NCI-H2196 (cell line): ENCODE data around the gene CFAP46.
"Not testable (repeated sequence)": the region's sequence is repeated elsewhere in the genome, so short reads cannot be mapped to it uniquely, and the experiment has no call there.

Source experiments
- DNase-seq: peaks from one replicate; lab custom pipeline; 2025; ENCODE audit not compliant: unreplicated experiment; lab: John Stamatoyannopoulos, UW

Gene CFAP46

DNA sequence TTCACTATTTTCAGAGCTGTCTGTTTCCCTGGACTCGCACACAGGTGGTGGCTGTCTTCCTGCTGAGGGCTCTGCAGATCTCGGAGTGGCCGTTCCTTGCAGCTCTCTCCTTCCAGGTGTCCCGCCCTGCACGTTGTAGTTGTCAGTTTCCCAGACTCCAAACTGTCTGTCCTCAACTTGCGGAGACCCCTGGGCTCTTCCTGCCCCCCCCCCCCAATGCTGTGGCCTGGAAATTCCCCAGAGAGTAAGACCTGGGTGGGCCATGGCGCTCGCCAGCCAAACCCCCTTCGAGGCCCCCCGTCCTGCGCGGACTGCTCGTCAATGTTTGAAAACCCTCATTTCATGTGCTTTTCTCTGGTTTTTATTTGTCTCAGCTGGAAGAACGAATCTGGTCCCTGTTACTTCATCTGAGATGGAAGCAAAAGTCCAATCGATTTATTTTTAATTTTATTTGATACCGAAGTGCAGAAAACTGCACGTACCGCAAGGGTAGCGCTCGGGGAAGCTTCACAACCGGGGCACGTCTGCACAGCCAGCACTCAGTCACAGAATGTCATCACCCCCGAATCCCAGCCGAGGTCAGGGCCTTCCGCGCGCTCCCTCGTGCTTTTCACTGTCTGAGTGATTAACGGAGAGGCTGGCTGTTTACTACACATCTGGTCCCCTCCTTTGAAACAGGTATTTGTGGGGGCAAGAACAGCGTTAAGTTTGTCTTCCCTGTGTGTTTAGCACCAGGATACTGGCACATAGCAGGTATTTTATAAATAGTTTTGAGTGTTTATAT is 110.0 kb downstream of the CFAP46 start:
- no peak for DNase-seq

DNA sequence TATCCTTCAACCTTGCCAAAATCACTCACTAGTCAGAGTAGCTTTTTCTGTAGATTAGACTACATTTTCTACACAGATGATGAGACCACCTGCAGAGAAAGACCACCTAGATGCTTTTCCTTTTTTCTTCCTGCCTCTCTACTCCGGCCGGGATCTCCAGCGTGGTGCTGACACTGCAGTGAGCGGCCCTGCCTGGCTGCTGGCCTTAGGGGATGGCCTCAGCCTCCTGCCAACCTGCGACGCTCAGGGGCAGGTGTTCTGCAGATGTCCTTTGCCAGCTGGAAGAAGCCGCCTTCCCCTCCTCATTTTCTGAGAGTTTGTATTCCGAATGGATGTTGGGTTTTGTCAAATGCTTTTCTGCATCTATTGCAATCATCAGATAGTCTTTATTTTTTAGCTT is 113.0 kb downstream of the CFAP46 start:
- DNase-seq: no peak

DNA sequence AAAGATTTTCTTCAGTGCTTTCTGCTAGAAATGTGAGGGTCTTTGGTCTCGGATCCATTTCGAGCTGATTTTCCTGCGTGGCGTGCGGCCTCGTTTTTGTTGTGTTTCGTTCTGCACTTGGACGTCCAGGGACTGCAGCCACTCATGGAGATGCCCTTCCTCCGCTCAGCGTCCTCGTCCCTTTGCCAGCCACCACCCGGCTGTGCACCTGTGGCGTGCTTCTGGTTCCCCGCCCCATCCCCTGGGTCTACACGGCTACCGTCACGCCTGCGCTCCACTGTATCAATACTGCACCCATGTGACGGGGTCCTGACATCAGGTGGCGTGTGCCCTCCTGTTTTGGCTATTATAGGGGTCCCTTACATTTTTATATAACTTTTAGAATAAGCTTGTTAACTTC is 113.7 kb downstream of the CFAP46 start:
- no peak for DNase-seq

DNA sequence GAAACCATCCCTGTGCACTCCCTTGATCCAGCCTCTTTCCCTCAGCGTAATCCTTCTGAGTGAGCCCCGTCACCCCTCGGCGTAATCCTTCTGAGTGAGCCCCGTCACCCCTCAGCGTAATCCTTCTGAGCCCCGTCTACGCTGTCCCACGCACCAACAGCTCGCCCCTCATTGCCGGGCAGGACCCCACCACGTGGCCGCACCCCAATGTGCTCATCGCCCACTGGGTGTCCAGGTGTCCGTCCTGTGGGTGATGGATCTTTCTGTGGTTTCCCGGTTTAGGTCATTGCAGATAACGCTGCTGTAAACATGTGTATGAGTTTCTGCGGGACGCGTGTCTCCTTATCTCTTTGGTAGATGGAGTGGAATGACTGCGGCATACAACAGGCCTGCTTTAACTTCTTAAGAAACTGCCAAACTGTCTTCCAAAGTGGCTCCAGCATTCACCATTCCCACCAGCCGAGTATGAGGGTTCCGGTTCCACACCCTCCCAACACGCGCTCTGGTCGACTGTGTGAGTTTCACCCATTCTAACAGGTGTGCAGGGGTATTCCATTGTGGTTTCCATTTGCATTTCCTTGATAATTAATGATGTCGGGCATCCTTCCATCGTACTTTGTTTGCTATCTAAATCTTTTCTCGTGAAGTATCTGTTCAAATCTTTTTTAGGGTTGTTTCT is 114.4 kb downstream of the CFAP46 start:
- no peak for DNase-seq

DNA sequence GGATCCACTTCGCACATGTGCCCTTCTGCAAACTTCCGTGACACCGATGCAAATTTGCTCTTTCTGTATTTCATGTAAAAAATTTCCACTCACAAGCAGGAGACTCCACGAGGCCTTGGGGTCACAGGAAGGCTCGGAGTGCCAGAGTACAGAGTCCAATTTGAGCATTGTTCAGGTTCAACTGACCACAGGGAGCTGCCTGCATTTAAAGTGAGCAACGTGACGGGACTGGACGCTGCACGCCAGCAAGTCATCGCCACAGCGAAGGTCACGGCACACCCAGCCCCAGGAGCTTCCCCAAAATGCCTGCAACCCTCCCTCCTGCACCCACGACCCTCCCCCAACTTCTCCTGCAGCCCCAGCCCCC is 115.0 kb downstream of the CFAP46 start:
- DNase-seq: no peak

DNA sequence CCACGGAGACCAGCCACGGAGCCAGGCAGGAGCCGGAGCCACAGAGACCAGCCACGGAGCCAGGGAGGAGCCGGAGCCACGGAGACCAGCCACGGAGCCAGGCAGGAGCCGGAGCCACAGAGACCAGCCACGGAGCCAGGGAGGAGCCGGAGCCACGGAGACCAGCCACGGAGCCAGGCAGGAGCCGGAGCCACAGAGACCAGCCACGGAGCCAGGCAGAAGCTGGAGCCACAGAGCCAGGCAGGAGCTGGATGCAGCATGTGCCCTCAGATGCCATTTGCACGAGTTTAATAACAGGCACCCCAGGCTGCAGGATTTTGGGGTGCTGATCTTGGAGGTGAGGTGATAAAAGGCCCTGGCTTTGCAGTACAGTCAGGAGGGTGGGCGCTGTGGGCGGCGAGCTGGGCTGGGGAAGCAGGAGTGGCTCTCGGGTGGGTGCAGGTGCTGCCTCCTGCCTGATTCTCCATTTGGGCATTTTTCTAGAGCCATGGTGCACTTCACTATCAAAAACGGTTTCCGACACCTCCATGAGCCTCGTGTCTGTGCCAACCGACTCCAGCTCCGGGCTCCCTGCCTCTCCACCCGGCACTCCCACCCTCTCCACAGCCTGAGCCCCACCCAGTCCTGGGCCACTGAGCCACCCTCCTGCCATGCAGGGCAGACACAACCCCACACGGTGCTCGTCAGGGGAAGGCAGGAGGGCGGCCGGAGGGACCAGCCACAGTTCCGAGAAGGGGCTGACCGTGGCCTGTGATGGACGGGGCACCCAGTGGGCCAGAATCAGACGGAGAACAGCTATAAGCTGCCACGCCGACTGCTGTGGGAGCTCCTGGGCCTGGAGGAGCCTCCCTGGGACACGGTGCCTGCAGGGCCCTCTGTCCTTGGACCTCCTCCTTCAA is 115.6 kb downstream of the CFAP46 start:
- DNase-seq: no peak

DNA sequence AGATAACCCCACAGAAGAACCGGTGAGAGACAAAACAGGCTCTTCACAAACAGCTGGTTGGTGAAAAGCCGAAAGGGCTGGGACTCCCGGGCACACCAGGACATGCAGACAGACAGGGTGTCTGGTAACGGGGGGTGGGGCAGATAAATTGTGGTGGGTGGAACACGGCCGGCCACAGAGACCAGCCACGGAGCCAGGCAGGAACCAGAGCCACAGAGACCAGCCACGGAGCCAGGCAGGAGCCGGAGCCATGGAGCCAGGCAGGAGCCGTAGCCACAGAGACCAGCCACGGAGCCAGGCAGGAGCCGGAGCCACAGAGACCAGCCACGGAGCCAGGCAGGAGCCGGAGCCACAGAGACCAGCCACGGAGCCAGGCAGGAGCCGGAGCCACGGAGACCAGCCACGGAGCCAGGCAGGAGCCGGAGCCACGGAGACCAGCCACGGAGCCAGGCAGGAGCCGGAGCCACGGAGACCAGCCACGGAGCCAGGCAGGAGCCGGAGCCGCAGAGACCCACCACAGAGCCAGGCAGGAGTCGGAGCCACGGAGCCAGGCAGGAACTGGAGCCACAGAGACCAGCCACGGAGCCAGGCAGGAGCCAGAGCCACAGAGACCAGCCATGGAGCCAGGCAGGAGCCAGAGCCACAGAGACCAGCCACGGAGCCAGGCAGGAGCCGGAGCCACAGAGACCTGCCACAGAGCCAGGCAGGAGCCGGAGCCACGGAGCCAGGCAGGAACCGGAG is 116.4 kb downstream of the CFAP46 start:
- not testable (repeated sequence) for DNase-seq

DNA sequence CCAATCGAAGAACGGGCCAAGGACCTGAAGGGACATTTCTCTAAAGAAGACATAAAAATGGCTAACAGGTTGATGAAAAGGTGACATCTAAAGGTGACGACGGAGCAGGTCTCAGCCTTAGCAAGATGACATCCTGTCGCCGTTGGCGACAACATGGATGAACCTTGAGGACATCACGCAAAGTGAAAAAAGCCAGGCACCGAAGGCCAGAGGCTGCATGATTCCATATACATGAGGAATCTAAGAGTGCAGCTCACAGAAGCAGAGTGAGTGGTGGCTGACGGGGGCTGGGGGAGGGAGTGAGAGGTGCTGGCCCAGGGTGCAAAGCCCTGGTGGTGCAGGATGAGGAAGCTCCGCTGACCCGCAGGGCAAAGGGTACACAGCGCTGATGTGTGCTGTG is 122.3 kb downstream of the CFAP46 start:
- DNase-seq: no peak

DNA sequence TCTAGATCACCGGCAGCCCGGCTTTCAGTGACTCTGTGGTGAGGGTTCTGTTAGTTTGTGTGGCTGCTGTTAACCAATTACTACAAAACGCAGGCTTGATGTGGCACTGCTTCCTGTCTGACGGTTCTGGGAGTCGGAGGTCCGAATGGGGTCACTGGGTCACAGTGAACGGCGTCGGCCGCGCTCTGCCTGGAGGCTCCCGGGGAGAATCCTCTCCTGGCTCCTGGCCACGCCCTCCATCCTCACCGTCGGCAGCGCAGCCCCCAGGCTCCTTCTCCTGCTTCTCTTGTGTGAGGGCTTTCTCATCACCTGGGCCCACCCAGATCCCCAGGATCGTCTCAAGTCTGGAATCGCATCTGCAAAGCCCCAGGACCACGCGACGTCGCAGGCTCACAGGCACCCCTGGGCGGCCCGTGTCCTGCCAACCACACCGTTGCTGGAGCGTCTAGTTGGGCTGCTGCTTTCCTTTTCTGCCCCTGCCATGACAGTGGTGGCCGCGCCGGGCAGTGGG is 124.6 kb downstream of the CFAP46 start:
- no peak for DNase-seq

DNA sequence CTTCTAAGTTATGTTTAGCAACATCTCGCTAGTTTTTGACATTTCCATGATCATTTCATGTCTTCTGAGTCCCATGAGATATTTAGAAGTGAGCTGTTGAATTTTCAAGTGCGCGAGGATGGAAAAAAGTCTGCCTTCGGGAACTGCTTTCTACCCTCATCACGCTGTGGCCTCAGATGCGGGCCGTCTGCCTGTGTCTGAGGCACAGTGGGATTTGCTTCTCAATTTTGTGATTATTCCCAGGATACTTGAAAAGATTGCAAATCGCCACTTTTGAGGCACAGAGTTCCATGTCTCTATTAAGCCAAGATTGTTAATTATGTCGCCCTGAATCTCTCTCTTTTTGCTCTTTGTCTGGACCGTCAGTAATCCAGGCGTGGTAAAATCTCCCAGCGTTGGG is 125.7 kb downstream of the CFAP46 start:
- DNase-seq: no peak

DNA sequence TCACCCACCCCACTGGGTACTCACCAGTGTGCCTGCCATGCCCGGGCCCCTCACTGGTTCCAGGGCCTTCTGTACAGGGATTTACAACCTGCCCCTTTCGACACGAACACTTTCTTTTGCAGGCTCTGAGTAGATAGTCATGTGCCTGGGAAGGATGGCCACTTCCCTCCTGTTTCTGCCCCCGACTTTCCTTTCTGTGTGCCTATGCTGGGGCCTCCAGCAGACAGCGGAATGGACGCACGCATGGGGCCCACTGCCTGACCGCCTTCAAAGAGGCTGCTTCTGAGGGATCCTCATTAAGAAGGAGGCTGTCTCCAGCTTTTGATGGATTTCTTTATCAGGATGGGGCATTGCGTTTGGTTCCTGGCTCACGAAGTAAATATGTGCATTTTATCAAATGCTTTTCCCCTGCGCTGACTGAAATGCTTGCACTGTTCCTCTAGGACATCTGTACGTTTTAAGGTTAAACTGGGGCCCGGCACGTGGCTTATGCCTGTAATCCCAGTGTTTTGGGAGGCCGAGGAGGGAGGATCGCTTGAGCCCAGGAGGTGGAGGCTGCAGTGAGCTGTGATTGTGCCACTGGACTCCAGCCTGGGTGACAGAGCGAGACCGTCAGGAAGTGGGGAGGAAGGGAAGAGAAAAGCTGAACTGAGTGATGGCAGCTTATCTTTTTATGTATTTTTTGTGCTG is 127.1 kb downstream of the CFAP46 start:
- DNase-seq: no peak

DNA sequence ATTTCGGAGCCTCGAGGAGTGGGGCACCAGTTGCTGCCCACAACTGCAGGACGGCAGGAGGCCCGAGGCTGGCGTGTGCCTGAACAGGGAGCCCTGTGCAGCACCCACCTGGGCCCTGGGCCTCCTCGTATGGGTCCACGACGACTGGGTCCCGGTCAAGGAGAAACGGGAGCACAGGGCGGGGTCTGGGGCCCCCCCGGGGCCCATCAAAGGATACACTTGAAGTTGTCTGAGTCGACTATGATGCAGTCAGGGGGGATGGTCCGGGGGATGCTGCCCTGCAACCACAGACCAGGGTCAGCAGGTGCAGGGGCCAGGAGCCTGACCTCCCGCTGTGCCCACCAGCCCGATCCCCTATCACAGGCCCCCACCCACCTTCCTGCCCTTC is 127.9 kb downstream of the CFAP46 start:
- DNase-seq: no peak

DNA sequence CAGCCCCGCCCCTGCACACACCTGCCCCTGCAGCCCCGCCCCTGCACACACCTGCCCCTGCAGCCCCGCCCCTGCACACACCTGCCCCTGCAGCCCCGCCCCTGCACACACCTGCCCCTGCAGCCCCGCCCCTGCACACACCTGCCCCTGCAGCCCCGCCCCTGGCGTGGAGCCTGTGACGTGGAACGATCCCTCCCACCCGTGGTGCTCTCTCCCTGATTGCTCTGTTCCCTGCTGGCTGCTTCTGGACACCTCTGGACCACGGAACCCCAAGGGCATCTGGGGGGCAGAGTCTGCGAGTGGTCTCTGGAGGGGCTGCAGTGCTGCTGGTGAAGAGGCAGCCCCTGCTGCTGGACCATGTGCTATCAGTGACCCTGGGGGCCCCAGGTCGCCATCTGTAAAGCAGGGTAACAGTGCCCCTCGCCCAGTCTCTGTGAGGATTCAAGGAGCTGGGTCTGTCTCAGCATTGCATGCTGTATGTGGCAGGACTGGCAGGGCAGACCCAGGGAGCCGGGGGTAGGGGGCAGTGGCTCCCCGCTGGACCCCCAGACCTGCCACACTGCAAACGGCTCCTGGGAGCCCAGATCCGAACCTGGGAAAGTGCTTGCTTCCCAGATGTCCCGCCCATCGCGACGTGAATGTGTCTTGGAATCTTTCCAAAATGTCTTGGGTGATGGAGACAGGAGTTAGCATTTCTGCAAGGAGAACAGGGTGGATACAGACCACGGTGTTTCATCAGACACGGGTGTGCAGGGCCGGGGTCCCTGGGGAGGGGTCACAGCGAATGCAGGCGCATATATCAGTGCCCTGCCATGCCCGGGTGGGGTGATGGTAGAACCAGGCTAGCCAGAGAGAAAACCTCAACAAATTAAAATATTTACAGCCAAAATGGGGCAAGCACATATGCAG is 128.6 kb downstream of the CFAP46 start:
- no peak for DNase-seq

DNA sequence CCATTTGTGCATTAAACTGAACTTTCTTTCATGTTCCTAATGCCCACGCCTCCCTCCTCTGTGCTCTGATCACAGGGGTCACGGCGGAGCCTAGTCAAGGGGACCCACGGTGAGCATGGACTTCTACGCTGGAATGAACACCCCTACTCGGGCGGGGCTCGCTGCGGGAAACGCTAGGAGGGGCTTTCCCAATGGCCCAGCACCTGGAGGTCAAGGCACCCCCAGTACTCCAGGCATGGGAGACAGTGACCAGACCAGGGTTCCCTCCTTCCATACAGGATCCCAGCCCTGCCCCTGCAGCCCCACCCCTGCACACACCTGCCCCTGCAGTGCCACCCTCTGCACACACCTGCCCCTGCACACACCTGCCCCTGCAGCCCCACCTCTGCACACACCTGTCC is 129.4 kb downstream of the CFAP46 start:
- no peak for DNase-seq

DNA sequence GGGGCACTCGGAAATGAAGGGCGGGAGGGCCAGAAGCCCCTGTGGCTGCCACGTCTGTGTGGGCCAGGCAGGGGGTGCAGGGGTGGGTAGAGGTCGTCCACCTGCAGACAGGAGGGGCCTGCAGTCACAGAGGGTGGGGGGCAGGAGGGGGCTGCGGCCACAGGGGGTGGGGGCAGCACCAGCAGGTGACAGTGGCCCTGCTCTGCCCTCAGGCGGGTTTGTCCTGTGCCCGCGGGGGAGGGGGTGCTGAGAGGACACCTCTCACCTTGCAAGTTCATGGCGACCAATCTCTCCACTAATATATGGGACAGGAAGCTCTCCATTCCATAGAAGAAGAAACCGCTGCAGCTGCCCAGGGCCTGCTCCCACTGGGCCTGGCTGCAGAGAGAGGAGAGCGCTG is 129.8 kb downstream of the CFAP46 start:
- DNase-seq: no peak

DNA sequence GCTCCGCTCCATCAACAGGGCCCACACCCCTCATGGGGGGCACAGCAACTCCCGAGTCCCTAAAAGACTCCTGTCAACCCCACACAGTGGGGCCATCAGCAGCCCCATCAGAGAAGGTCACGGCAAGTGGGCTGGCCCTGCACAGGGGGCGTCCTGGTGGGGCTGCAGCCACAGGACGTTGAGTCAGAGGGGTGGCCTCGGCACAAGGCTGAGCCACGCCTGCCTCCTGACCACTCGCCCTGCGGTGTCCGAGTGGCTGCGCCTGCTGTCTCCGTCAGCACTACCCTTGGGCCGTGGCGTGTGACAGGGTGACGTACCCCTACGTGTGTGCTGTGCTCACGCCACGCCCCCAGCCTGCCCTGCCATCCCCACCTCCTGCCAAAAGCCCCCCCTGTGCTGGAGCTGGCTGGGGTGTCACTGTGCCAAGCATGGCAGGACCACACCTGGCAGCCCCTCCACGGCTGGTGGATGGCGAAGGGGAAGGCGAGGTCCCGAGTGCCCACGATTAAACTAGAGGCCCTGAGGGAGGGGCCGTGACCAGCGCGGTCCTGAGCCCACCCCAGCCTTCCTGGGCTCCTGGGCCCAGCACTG is 130.4 kb downstream of the CFAP46 start:
- no peak for DNase-seq

DNA sequence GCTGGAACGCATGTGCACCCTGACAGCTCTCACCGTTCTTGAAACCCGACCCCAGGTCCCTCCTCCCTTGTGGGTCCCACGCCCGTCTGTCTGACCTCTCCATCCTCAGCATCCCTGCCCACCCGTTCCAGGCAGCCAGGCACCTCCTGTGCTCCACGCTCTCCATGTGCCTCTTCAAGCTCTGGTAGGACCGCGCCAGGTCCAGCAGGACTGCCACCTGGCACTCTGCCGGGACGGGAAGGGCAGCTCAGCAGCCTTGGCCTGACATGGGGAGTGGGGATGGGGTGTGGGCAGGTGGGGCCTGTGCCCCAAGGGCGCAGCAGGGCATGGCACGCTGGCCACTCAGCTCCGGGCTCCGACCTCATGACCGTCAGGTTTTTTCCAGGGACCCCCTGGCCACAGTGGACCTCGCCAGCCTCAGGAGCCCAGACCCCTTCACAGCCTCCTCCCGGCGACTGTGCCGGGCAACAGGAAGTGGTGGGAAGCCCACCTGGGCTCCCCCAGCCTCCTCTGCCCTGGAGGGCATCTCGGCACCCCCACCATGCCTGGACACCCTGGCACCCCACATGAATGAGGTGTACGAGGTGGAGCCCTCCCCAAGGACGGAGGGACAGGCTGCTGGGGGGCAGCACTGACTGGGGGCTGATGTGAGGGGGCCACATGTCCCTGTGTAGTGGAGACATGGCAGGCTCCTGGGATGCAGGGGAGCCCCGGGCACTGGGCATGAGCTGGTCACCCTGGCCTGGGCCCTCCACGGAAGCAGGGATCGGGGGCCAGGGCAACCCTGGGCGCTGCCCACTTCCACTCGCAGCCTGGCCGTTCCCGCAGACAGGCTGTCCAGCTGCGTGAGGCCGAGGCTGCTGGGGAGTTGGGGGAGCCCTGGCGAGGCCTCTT is 131.3 kb downstream of the CFAP46 start:
- no peak for DNase-seq
